K562 (cell line): Measurements from ENCODE around the gene ECI1.

Experiments
- CTCF ChIP-seq, 3 experiments: IDR thresholded peaks in 2 of 3; conservative IDR thresholded peaks in 1 of 3; 2 replicates each; pipeline ENCODE4 v1.5.1; 2011 to 2012; ENCODE audit warnings: low read length in 3 of 3, mild to moderate bottlenecking in 3 of 3, control low read depth in 2 of 3, improper control_type of control experiment in 1 of 3, inconsistent platforms in 1 of 3, low read depth in 1 of 3, mixed read lengths in 1 of 3, moderate library complexity in 1 of 3; ENCODE audit not compliant: insufficient read depth in 2 of 3
- JUND ChIP-seq, 2 experiments: IDR thresholded peaks; 2 replicates in 1 of 2; 3 replicates in 1 of 2; pipeline ENCODE4 v1.6.1; 2011; ENCODE audit warnings: borderline replicate concordance in 2 of 2, low read depth in 2 of 2, low read length in 2 of 2, improper control_type of control experiment in 1 of 2, missing biosample characterization in 1 of 2, missing genetic modification characterization in 1 of 2, missing genetic modification reagents in 1 of 2
- MAZ ChIP-seq, 2 experiments: fragments of 450-650 bp in 1 of 2; sonication (generic) in 1 of 2; formaldehyde crosslinking; IDR thresholded peaks in 1 of 2; conservative IDR thresholded peaks in 1 of 2; 2 replicates each; pipeline versions ENCODE4 v1.4.0 to v1.5.0; 2020; ENCODE audit warnings: mild to moderate bottlenecking in 1 of 2, missing genetic modification reagents in 1 of 2
- POLR2AphosphoS5 ChIP-seq: IDR thresholded peaks from 2 replicates; pipeline ENCODE4 v1.6.1; 2011; ENCODE audit warnings: mild to moderate bottlenecking, low read depth, low read length, moderate library complexity; ENCODE audit not compliant: control insufficient read depth, insufficient read depth
- RBM14 ChIP-seq: fragments of 200-400 bp; formaldehyde crosslinking; IDR thresholded peaks from 2 replicates; pipeline ENCODE4 v1.6.1; 2018; ENCODE audit warnings: low read depth, mild to moderate bottlenecking, low read length, moderate library complexity, borderline replicate concordance; ENCODE audit not compliant: insufficient read depth
- RBM17 ChIP-seq: fragments of 200-400 bp; formaldehyde crosslinking; IDR thresholded peaks from 2 replicates; pipeline ENCODE4 v1.6.1; 2017; ENCODE audit warnings: low read depth, mild to moderate bottlenecking, low read length, borderline replicate concordance
- RFX1 ChIP-seq: fragments of 450-650 bp; IDR thresholded peaks from 2 replicates; pipeline ENCODE4 v1.6.1; 2016; ENCODE audit warnings: mild to moderate bottlenecking, moderate library complexity
- SRF ChIP-seq, 2 experiments: fragments of 250-450, 450-650 bp in 1 of 2; sonication (Bioruptor Pico) in 1 of 2; sonication (generic) in 1 of 2; formaldehyde crosslinking; IDR thresholded peaks; 2 replicates each; pipeline versions ENCODE4 v1.5.0 to v1.5.1; 2020 to 2022; ENCODE audit warnings: mild to moderate bottlenecking in 1 of 2, missing genetic modification reagents in 1 of 2
- ZFX ChIP-seq: sonication (generic); formaldehyde crosslinking; IDR thresholded peaks from 2 replicates; pipeline ENCODE4 v1.8.0; 2022; ENCODE audit warnings: mild to moderate bottlenecking, missing genetic modification reagents, moderate library complexity
- TF ChIP-seq, protein P1 (sequence below): sonication (generic); formaldehyde crosslinking; IDR thresholded peaks from 2 replicates; pipeline ENCODE4 v1.9.0; 2022; ENCODE audit warnings: mild to moderate bottlenecking, missing genetic modification reagents
- TF ChIP-seq, protein P2 (sequence below), 2 experiments: fragments of 450-650 bp; formaldehyde crosslinking in 1 of 2; IDR thresholded peaks; 2 replicates each; pipeline versions ENCODE4 v1.4.0 to v1.6.1; 2014 to 2020; ENCODE audit warnings: mild to moderate bottlenecking in 2 of 2, borderline replicate concordance in 1 of 2, low read depth in 1 of 2

DNA sequence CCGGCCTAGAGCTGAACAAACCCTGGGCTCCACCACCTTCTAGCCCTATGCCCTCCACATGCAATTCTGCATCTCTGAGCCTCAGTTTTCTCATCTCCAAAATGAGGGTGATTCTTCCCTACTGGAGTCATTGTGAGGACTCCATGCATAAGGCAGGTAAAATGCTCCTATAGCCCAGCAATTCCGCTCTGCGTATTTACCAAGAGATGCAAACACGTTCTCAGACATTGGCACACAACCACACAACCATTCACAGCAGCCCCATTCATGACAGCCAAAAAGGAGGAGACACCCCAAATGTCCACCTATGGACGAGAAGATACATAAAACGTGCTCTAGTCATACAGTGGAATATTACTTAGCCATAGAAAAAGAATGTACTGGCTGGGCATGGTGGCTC, 51.1 kb downstream of the ECI1 start:
- no peak for TF ChIP-seq MAZ (CRISPR knock-in tag; conservative IDR thresholded peaks at IDR 0.05 in 1 of 2, IDR thresholded peaks at IDR 0.05 in 1 of 2)
- TF ChIP-seq SRF (CRISPR knock-in tag; IDR thresholded peaks at IDR 0.05), result no peak
- TF ChIP-seq RBM14, result no peak
- no peak for TF ChIP-seq CTCF (IDR thresholded peaks at IDR 0.05 in 2 of 3, conservative IDR thresholded peaks at IDR 0.05 in 1 of 3; ENCODE audit: insufficient read depth in 2 of 3, low read depth in 1 of 3, low read length in 3 of 3)
- TF ChIP-seq JUND (IDR thresholded peaks at IDR 0.05; ENCODE audit: borderline replicate concordance, low read depth, low read length), result no peak
- no peak for TF ChIP-seq JUND (tag; IDR thresholded peaks at IDR 0.05; ENCODE audit: borderline replicate concordance, low read depth, low read length)
- TF ChIP-seq ZFX (CRISPR knock-in tag), result no peak
- no peak for TF ChIP-seq RBM17
- TF ChIP-seq, protein P1, sequence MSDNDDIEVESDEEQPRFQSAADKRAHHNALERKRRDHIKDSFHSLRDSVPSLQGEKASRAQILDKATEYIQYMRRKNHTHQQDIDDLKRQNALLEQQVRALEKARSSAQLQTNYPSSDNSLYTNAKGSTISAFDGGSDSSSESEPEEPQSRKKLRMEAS (CRISPR knock-in tag), result no peak
- TF ChIP-seq, protein P2, sequence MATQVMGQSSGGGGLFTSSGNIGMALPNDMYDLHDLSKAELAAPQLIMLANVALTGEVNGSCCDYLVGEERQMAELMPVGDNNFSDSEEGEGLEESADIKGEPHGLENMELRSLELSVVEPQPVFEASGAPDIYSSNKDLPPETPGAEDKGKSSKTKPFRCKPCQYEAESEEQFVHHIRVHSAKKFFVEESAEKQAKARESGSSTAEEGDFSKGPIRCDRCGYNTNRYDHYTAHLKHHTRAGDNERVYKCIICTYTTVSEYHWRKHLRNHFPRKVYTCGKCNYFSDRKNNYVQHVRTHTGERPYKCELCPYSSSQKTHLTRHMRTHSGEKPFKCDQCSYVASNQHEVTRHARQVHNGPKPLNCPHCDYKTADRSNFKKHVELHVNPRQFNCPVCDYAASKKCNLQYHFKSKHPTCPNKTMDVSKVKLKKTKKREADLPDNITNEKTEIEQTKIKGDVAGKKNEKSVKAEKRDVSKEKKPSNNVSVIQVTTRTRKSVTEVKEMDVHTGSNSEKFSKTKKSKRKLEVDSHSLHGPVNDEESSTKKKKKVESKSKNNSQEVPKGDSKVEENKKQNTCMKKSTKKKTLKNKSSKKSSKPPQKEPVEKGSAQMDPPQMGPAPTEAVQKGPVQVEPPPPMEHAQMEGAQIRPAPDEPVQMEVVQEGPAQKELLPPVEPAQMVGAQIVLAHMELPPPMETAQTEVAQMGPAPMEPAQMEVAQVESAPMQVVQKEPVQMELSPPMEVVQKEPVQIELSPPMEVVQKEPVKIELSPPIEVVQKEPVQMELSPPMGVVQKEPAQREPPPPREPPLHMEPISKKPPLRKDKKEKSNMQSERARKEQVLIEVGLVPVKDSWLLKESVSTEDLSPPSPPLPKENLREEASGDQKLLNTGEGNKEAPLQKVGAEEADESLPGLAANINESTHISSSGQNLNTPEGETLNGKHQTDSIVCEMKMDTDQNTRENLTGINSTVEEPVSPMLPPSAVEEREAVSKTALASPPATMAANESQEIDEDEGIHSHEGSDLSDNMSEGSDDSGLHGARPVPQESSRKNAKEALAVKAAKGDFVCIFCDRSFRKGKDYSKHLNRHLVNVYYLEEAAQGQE (IDR thresholded peaks at IDR 0.05; ENCODE audit: borderline replicate concordance), result no peak
- TF ChIP-seq, protein P2 (CRISPR knock-in tag; IDR thresholded peaks at IDR 0.05; ENCODE audit: low read depth), result no peak
- TF ChIP-seq RFX1, result no peak
- no peak for TF ChIP-seq POLR2AphosphoS5
